Mesothelial cell of epicardium (in vitro differentiated cells): ENCODE measurements around the gene CTU2. TPM values are rescaled to one million over a fixed set of nuclear protein-coding genes. Genes with fewer than 3 reads are reported as not detected.

Experiments used
- DNase-seq, 2 experiments: peaks; one replicate each; pipeline ENCODE4 v3.0.0; 2021; ENCODE audit warnings: low spot score in 2 of 2; ENCODE audit not compliant: unreplicated experiment in 2 of 2
- H3K27ac Mint-ChIP-seq: 2 replicates; pipeline ENCODE4 v1.8.0; 2021; ENCODE audit warnings: mixed read lengths
- H3K27me3 Mint-ChIP-seq: 2 replicates; pipeline ENCODE4 v1.8.0; 2021; ENCODE audit warnings: low read depth, mixed read lengths
- H3K36me3 Mint-ChIP-seq: 2 replicates; pipeline ENCODE4 v1.8.0; 2021; ENCODE audit warnings: mixed read lengths
- H3K4me1 Mint-ChIP-seq: 2 replicates; pipeline ENCODE4 v1.8.0; 2021; ENCODE audit warnings: mixed read lengths
- H3K4me3 Mint-ChIP-seq: 2 replicates; pipeline ENCODE4 v1.8.0; 2021; ENCODE audit warnings: mild to moderate bottlenecking, moderate library complexity, mixed read lengths
- H3K9me3 Mint-ChIP-seq: 2 replicates; pipeline ENCODE4 v1.8.0; 2021; ENCODE audit warnings: mixed read lengths
- CTCF ChIP-seq: fragments of 200-600 bp; sonication (generic); IDR thresholded peaks from one replicate; pipeline ENCODE4 v1.5.0; 2021; ENCODE audit warnings: antibody characterized with exemption; ENCODE audit not compliant: unreplicated experiment
- total RNA-seq: library from RNA; stranded (reverse); gene quantifications from 3 replicates; pipeline ENCODE4 v1.2.1, GENCODE V29; 2021

The CTU2 gene
- total RNA-seq, 1 donor from 2014 or later = 22.2 TPM

GRCh38 chr16:88723911-88724310 is 17.6 kb downstream of the CTU2 start:
- Mint-ChIP-seq H3K27me3 (no peaks in the 10 kb centered on the region), H3K9me3 (no peaks in the 10 kb centered on the region), H3K27ac (no peak overlapping the region), H3K4me3 (no peak overlapping the region), H3K4me1 (no peaks in the 10 kb centered on the region), H3K36me3 (peaks cover 11% of the 10 kb centered on the region)
- TF ChIP-seq CTCF = no peak
- DNase-seq = no peak

GRCh38 chr16:88724855-88725555 is 18.7 kb downstream of the CTU2 start:
- Mint-ChIP-seq H3K9me3 (no peaks in the 10 kb centered on the region), H3K27me3 (no peaks in the 10 kb centered on the region), H3K27ac (no peak overlapping the region), H3K36me3 (peaks cover 10% of the 10 kb centered on the region), H3K4me1 (no peaks in the 10 kb centered on the region), H3K4me3 (no peak overlapping the region)
- no peak for DNase-seq
- TF ChIP-seq CTCF = no peak

GRCh38 chr16:88725609-88726407 is 19.5 kb downstream of the CTU2 start:
- H3K36me3 Mint-ChIP-seq = peaks cover 6% of the 10 kb centered on the region
- DNase-seq = no peak
- no peak for TF ChIP-seq CTCF
- no peaks in the 10 kb centered on the region for H3K9me3 Mint-ChIP-seq
- H3K27me3 Mint-ChIP-seq = no peaks in the 10 kb centered on the region
- H3K4me1 Mint-ChIP-seq = no peaks in the 10 kb centered on the region
- no peak overlapping the region for H3K27ac Mint-ChIP-seq
- H3K4me3 Mint-ChIP-seq = no peak overlapping the region

- H3K27me3 Mint-ChIP-seq = no peaks in the 10 kb centered on the region
- H3K9me3 Mint-ChIP-seq = no peaks in the 10 kb centered on the region
- H3K4me3 Mint-ChIP-seq = no peak overlapping the region
- TF ChIP-seq CTCF = no peak
- H3K4me1 Mint-ChIP-seq = no peaks in the 10 kb centered on the region
- H3K36me3 Mint-ChIP-seq = peaks cover 10% of the 10 kb centered on the region
- no peak for DNase-seq
- no peak overlapping the region for H3K27ac Mint-ChIP-seq
These were observed 20.1 kb downstream of the CTU2 start for GRCh38 chr16:88726408-88726749.

GRCh38 chr16:88726981-88727380 is 20.7 kb downstream of the CTU2 start:
- Mint-ChIP-seq H3K4me1 (no peaks in the 10 kb centered on the region), H3K9me3 (no peaks in the 10 kb centered on the region), H3K4me3 (no peak overlapping the region), H3K27me3 (no peaks in the 10 kb centered on the region), H3K36me3 (peaks cover 10% of the 10 kb centered on the region), H3K27ac (no peak overlapping the region)
- no peak for TF ChIP-seq CTCF
- no peak for DNase-seq
